Right lobe of liver (tissue), 6 donors: Measurements from ENCODE around the gene A2M. TPM values are rescaled to one million over a fixed set of nuclear protein-coding genes. Genes with fewer than 3 reads are reported as not detected.
A peak's percentile ranks its signal among the peaks of the same experiment; 100 is the strongest.

Experiments used
- ATAC-seq, 4 donors: fragments of 200-7000 bp; cut with Tn5 transposase; one replicate each; pipeline ENCODE4 v1.9.1; 2020; ENCODE audit warnings: mild to moderate bottlenecking in 4 of 4, moderate library complexity in 4 of 4
- DNase-seq, 3 donors: peaks; one replicate each; pipeline ENCODE4 v3.0.0-alpha.2; 2020
- H3K27ac ChIP-seq, 3 donors: fragments of 200-600 bp; one replicate each; pipeline ENCODE4 v1.8.0; 2022
- H3K27me3 ChIP-seq, 2 donors: fragments of 200-600 bp; one replicate each; pipeline ENCODE4 v1.8.0; 2022
- H3K36me3 ChIP-seq, 4 donors: fragments of 200-600 bp; sonication (generic) in 1 of 4; one replicate each; pipeline versions ENCODE4 v1.5.1 to v1.8.0; 2017 to 2022; ENCODE audit warnings: control low read depth in 1 of 4
- H3K4me1 ChIP-seq, 4 donors: fragments of 200-600 bp; sonication (generic) in 1 of 4; one replicate each; pipeline versions ENCODE4 v1.5.1 to v1.8.0; 2017 to 2022; ENCODE audit warnings: control low read depth in 1 of 4
- H3K4me3 ChIP-seq, 3 donors: fragments of 200-600 bp; one replicate each; pipeline ENCODE4 v1.8.0; 2022
- H3K9me3 ChIP-seq, 4 donors: fragments of 200-600 bp; sonication (generic) in 1 of 4; one replicate each; pipeline versions ENCODE4 v1.5.1 to v1.8.0; 2017 to 2022; ENCODE audit warnings: control low read depth in 1 of 4
- POLR2A ChIP-seq: fragments of 450-650 bp; IDR thresholded peaks from one replicate; pipeline ENCODE4 v1.6.1; 2017; ENCODE audit warnings: antibody characterized with exemption, mild to moderate bottlenecking
- WGBS: methylation state at CpG from one replicate; pipeline ENCODE4 v1.1.6; 2018; ENCODE audit warnings: low coverage, low lambda C conversion rate; ENCODE audit not compliant: insufficient coverage; ENCODE audit errors: missing lambda C conversion rate; 5-methylcytosine and 5-hydroxymethylcytosine counted together
- intact Hi-C, 2 donors: fragments of 100-400 bp; cut with DNase I; formaldehyde crosslinking; loops; one replicate each; pipeline versions ENCODE4 v1.11.2 to v1.14.1; 2022
- total RNA-seq, 6 experiments: library from RNA; depleted of rRNA in 2 of 6; stranded (reverse); fragments of >200 nt in 2 of 6; fragmentation: NEBNext Ultra II Directional in 3 of 6; extraction: Animal tissue kit (Norgen Biotek cat#: 25700) in 3 of 6; gene quantifications; one replicate each; pipeline versions ENCODE4 v1.1.0 to v1.2.4, GENCODE V29; 2016 to 2023
- TF ChIP-seq, protein P1 (sequence below), 4 donors: fragments of 200-600 bp in 3 of 4; fragments of 450-650 bp in 1 of 4; IDR thresholded peaks; one replicate each; pipeline versions ENCODE4 v1.5.1 to v1.8.0; 2016 to 2022; ENCODE audit warnings: antibody characterized with exemption in 4 of 4, mild to moderate bottlenecking in 2 of 4
- donor health status: DM: no; HTN: yes; CAD: no.
- donor health status: DM: no; HTN: no; CAD: no.
- donor health status: DM: no; HTN: no; CAD: no.
- donor health status: DM: no; HTN: yes; CAD: no.
- donor health status: DM: no; HTN: yes; CAD: no.

A2M gene
- total RNA-seq, 6 experiments from 2014 or later: 978 to 3,352 (median 2,507) TPM

DNA sequence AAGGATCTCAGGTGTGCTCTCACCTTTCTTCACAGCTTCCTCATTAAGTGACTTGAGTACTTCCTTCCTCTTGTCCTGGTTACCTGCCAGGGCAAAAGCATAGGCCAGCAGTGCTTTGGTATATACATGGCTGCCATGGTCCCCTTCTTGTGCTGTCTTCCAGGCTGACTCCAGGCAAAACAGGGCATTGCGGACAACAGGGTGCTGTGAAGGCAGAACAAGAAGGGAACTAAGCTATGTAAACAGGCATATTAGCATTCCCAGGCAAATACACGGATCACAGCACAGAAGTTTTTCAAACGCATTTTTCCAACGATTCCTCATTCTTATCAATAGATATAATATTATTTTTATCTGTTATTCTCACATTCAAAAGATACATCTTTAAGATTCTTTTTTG, 39.0 kb downstream of the A2M start:
- no peak overlapping the region for H3K4me3 ChIP-seq
- H3K27ac ChIP-seq: peak overlapping the region in 1 of 3 donors; percentile 4
- no peaks in the 10 kb centered on the region for H3K27me3 ChIP-seq
- WGBS: 73% methylated on average over 4 of the region's 4 CpGs
- peaks cover 0 to 58% (median 13%) of the 10 kb centered on the region in 4 donors for H3K4me1 ChIP-seq
- H3K36me3 ChIP-seq: peaks cover 27 to 96% (median 44%) of the 10 kb centered on the region in 4 donors
- TF ChIP-seq, protein P1, sequence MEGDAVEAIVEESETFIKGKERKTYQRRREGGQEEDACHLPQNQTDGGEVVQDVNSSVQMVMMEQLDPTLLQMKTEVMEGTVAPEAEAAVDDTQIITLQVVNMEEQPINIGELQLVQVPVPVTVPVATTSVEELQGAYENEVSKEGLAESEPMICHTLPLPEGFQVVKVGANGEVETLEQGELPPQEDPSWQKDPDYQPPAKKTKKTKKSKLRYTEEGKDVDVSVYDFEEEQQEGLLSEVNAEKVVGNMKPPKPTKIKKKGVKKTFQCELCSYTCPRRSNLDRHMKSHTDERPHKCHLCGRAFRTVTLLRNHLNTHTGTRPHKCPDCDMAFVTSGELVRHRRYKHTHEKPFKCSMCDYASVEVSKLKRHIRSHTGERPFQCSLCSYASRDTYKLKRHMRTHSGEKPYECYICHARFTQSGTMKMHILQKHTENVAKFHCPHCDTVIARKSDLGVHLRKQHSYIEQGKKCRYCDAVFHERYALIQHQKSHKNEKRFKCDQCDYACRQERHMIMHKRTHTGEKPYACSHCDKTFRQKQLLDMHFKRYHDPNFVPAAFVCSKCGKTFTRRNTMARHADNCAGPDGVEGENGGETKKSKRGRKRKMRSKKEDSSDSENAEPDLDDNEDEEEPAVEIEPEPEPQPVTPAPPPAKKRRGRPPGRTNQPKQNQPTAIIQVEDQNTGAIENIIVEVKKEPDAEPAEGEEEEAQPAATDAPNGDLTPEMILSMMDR (IDR thresholded peaks at IDR 0.05): no peak
- no peak for TF ChIP-seq POLR2A
- DNase-seq: no peak
- no peaks in the 10 kb centered on the region for H3K9me3 ChIP-seq
- peak in 1 of 4 donors; percentile 1 for ATAC-seq
- intact Hi-C loops: no loop called here

DNA sequence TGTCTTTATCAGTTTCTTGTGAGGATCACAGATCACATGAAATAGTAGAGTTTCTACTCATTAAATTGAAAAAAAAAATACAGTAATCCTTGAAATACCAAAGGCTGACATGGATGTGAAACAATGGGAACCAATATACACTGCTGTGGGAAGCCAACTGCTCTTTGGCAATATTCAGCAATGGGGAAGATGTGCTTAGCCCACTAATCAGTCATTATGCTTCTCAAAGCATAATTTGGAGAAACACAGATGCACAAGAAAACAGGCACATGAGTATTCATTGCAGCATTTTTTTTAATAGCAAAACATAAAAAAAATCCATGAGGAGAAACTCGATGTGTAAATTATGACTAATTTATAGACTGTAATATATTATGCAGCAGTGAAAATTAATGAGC, 40.6 kb downstream of the A2M start:
- intact Hi-C loops: no loop called here
- Histone ChIP-seq H3K27me3 (no peaks in the 10 kb centered on the region), H3K36me3 (peaks cover 26 to 98% (median 45%) of the 10 kb centered on the region in 4 donors), H3K4me3 (no peak overlapping the region), H3K4me1 (peaks cover 0 to 70% (median 13%) of the 10 kb centered on the region in 4 donors), H3K9me3 (no peaks in the 10 kb centered on the region), H3K27ac (no peak overlapping the region)
- TF ChIP-seq, protein P1 (IDR thresholded peaks at IDR 0.05): no peak
- TF ChIP-seq POLR2A: no peak
- 95% methylated on average over 1 of the region's 1 CpG for WGBS
- DNase-seq (no peak), ATAC-seq (no peak)

DNA sequence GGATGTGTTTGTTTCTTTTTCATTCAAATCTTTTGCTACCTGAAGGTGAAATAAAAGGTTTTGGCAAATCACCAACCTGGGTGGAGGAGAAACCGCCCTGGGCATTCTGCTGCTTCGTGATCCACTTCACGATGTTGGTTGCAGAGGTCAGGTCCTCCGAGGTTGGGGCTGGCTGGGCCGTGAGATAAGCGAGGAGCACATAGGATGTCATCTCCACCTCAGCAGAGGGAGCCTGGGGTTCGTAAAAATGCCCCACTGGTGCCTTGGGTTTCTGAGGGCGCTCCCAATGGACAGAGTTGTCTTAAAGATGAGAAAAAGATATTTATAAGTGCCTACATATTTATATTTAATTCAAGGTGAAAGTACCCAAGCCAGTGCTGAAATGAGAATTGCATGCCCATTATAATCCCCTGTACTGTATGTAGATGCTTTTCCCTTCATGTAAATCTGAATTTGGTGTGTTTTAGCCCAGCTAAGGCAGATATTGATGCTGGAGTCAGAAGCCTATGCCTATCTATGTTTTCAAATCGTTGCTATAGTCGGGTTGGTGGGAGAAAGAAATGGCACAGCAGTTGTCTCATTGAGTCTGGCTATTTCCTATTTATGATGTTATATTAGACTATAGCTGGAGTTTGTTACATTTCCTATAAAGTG, 41.1 kb downstream of the A2M start:
- TF ChIP-seq POLR2A: peak; percentile 20
- TF ChIP-seq, protein P1 (IDR thresholded peaks at IDR 0.05): no peak
- H3K27ac ChIP-seq: peak overlapping the region in 1 of 3 donors; percentile 51
- intact Hi-C loops: no loop called here
- 62% methylated on average over 6 of the region's 10 CpGs for WGBS
- peaks cover 0 to 75% (median 13%) of the 10 kb centered on the region in 4 donors for H3K4me1 ChIP-seq
- DNase-seq (peak in 1 of 3 donors; percentile 59), ATAC-seq (peak in 3 of 4 donors; percentile 5 to 29 (median 10))
- H3K27me3 ChIP-seq: no peaks in the 10 kb centered on the region
- no peak overlapping the region for H3K4me3 ChIP-seq
- H3K9me3 ChIP-seq: no peaks in the 10 kb centered on the region
- H3K36me3 ChIP-seq: peaks cover 23 to 98% (median 44%) of the 10 kb centered on the region in 4 donors

DNA sequence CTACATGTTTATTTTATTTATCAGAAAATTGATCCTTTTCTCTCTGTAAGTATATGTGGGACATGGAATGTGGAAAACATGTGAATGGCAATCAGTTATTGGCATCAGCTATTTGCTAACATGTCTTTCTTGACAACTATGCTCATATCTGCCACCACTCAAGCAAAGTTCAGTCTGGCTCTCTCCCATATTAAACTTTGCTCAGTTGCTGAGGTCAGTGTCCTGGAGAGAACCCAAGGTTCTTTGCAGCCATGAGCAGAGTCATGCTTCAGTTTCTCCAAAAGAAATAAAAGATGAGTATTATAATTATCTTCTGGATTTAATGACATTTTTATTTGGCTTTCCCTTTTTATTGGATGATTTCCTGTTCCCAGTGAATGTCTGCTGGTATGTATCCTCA, 42.6 kb downstream of the A2M start:
- H3K36me3 ChIP-seq: peaks cover 23 to 98% (median 40%) of the 10 kb centered on the region in 4 donors
- H3K27ac ChIP-seq: peak overlapping the region; percentile 45 to 73 (median 71)
- no peak for TF ChIP-seq POLR2A
- TF ChIP-seq, protein P1 (IDR thresholded peaks at IDR 0.05): no peak
- peaks cover 0 to 77% (median 13%) of the 10 kb centered on the region in 4 donors for H3K4me1 ChIP-seq
- intact Hi-C loops: no loop called here
- H3K4me3 ChIP-seq: no peak overlapping the region
- no peaks in the 10 kb centered on the region for H3K9me3 ChIP-seq
- no peaks in the 10 kb centered on the region for H3K27me3 ChIP-seq
- DNase-seq (peak in 1 of 3 donors; percentile 70), ATAC-seq (peak; percentile 69 to 94 (median 84))
